K562 (cell line): ENCODE results near the gene RPS6KA4. TPM values are rescaled to one million over a fixed set of nuclear protein-coding genes. Genes with fewer than 3 reads are reported as not detected.

Experiments used
- ATAC-seq: fragments of 200-7000 bp; cut with Tn5 transposase; 3 replicates; pipeline ENCODE4 v1.9.1; 2020; ENCODE audit warnings: moderate library complexity
- Bru-seq: library from RNA; stranded (reverse); fragments of 400-500 nt; gene quantifications from one replicate; lab custom pipeline; 2021; lab: Mats Ljungman, UMichigan
- BruChase-seq, 2 experiments: library from RNA; stranded (reverse); fragments of 400-500 nt; gene quantifications; one replicate each; lab custom pipeline; 2021; lab: Mats Ljungman, UMichigan
- BruUV-seq: library from RNA; stranded (reverse); fragments of 400-500 nt; replicated peaks from 2 replicates; lab custom pipeline; 2021; lab: Mats Ljungman, UMichigan
- CTCF ChIA-PET: fragments of 300-600 bp; formaldehyde crosslinking; extraction: SDS; loops from one replicate; lab custom pipeline; 2021; ENCODE audit warnings: low intra/inter-chr PET ratio; lab: Yijun Ruan, JAX
- POLR2A ChIA-PET: fragments of 300-600, 350-650 bp; sonication (Branson Sonifier 250); formaldehyde crosslinking; extraction: SDS; loops from one replicate; lab custom pipeline; 2021; ENCODE audit warnings: antibody characterized with exemption, inconsistent platforms; lab: Yijun Ruan, JAX
- DNase-seq, 4 experiments: peaks; one replicate each; pipeline versions ENCODE4 v3.0.0 to v3.0.0-alpha.2; 2011 to 2018; ENCODE audit warnings: low spot score in 3 of 4, mixed read lengths in 3 of 4; ENCODE audit errors: extremely low read depth in 1 of 4
- FAIRE-seq: peaks from 2 replicates; lab custom pipeline; 2011; peaks lifted over from hg19 to GRCh38; lab: Jason Lieb, UNC
- H2AFZ ChIP-seq: 2 replicates; pipeline ENCODE4 v1.6.0; 2011; ENCODE audit warnings: low read depth, low read length, control low read depth, inconsistent platforms
- H3K27ac ChIP-seq: fragments of 200-600 bp; 3 replicates; pipeline ENCODE4 v1.8.0; 2011; ENCODE audit warnings: low read depth, mild to moderate bottlenecking, control low read depth, inconsistent platforms, low read length, moderate library complexity, mixed read lengths; ENCODE audit errors: extremely low read depth
- H3K27me3 ChIP-seq, 2 experiments: fragments of 300-600 bp in 1 of 2; 2 replicates in 1 of 2; 3 replicates in 1 of 2; pipeline versions ENCODE4 v1.6.0 to v1.8.0; 2011; ENCODE audit warnings: inconsistent platforms in 2 of 2, low read length in 2 of 2, mild to moderate bottlenecking in 1 of 2, mixed read lengths in 1 of 2, moderate library complexity in 1 of 2; ENCODE audit not compliant: control insufficient read depth in 2 of 2, insufficient read depth in 2 of 2
- H3K36me3 ChIP-seq: fragments of 300-600 bp; 3 replicates; pipeline ENCODE4 v1.8.0; 2011; ENCODE audit warnings: mild to moderate bottlenecking, low read length, inconsistent platforms; ENCODE audit not compliant: control insufficient read depth, insufficient read depth
- H3K4me1 ChIP-seq, 2 experiments: fragments of 200-600 bp in 1 of 2; replicated peaks in 1 of 2; 2 replicates in 1 of 2; 3 replicates in 1 of 2; pipeline versions ENCODE4 v1.5.1 to v1.8.0; 2011; ENCODE audit warnings: inconsistent platforms in 2 of 2, low read length in 2 of 2, mild to moderate bottlenecking in 1 of 2, mixed read lengths in 1 of 2, moderate library complexity in 1 of 2; ENCODE audit not compliant: control insufficient read depth in 2 of 2, insufficient read depth in 2 of 2
- H3K4me2 ChIP-seq: 2 replicates; pipeline ENCODE4 v1.6.1; 2011; ENCODE audit warnings: low read length, control low read depth, inconsistent platforms, mixed read lengths; ENCODE audit not compliant: insufficient read depth
- H3K4me3 ChIP-seq: fragments of 200-600 bp; sonication (generic), shearing (Covaris generic); 2 replicates; pipeline ENCODE4 v1.5.1; 2016; ENCODE audit warnings: control low read depth, inconsistent platforms
- H3K79me2 ChIP-seq: fragments of 200-600 bp; 3 replicates; pipeline ENCODE4 v1.8.0; 2011; ENCODE audit warnings: low read length, inconsistent platforms; ENCODE audit not compliant: control insufficient read depth, insufficient read depth
- H3K9ac ChIP-seq, 2 experiments: 2 replicates each; pipeline versions ENCODE4 v1.6.0 to v1.6.1; 2011; ENCODE audit warnings: low read depth in 2 of 2, low read length in 2 of 2, control low read depth in 1 of 2, inconsistent platforms in 1 of 2, mild to moderate bottlenecking in 1 of 2, mixed read lengths in 1 of 2; ENCODE audit not compliant: insufficient read depth in 1 of 2
- H3K9me1 ChIP-seq: one replicate; pipeline ENCODE4 v1.6.0; 2011; ENCODE audit warnings: inconsistent platforms, mild to moderate bottlenecking, low read length, moderate library complexity; ENCODE audit not compliant: control insufficient read depth, insufficient read depth
- H3K9me3 ChIP-seq: replicated peaks from 2 replicates; pipeline ENCODE4 v1.5.1; 2011; ENCODE audit warnings: low read depth, low read length, inconsistent platforms; ENCODE audit not compliant: control insufficient read depth, insufficient read depth
- H4K20me1 ChIP-seq: replicated peaks from 2 replicates; pipeline ENCODE4 v1.6.1; 2011; ENCODE audit warnings: low read length, inconsistent platforms, mixed read lengths; ENCODE audit not compliant: control insufficient read depth, insufficient read depth
- EP300 ChIP-seq: IDR thresholded peaks from 2 replicates; pipeline ENCODE4 v1.6.1; 2012; ENCODE audit warnings: low read length, improper control_type of control experiment
- FOXA3 ChIP-seq, 2 experiments: fragments of 450-650 bp in 1 of 2; sonication (generic) in 1 of 2; formaldehyde crosslinking; IDR thresholded peaks in 1 of 2; conservative IDR thresholded peaks in 1 of 2; 2 replicates each; pipeline versions ENCODE4 v1.4.0 to v1.8.0; 2020 to 2022; ENCODE audit warnings: mild to moderate bottlenecking in 2 of 2, missing genetic modification reagents in 1 of 2
- HNRNPH1 ChIP-seq: fragments of 200-400 bp; formaldehyde crosslinking; optimal IDR thresholded peaks from 2 replicates; pipeline ENCODE3; 2017; ENCODE audit warnings: low read depth, mild to moderate bottlenecking, low read length, moderate library complexity
- L3MBTL2 ChIP-seq: fragments of 450-650 bp; IDR thresholded peaks from 2 replicates; pipeline ENCODE4 v1.6.1; 2016; ENCODE audit warnings: mild to moderate bottlenecking, moderate library complexity
- MIER1 ChIP-seq: fragments of 450-650 bp; IDR thresholded peaks from 2 replicates; pipeline ENCODE4 v1.6.1; 2016; ENCODE audit warnings: antibody characterized with exemption, mild to moderate bottlenecking, low read depth
- NCOA1 ChIP-seq: fragments of 450-650 bp; IDR thresholded peaks from 2 replicates; pipeline ENCODE4 v1.6.1; 2016; ENCODE audit warnings: low read depth
- TAF15 ChIP-seq: fragments of 200-400 bp; formaldehyde crosslinking; IDR thresholded peaks from 2 replicates; pipeline ENCODE4 v1.6.1; 2017; ENCODE audit warnings: mild to moderate bottlenecking, low read depth, low read length, moderate library complexity
- ZFP30 ChIP-seq: fragments of 250-450 bp; sonication (Bioruptor Pico); IDR thresholded peaks from 2 replicates; pipeline ENCODE4 v1.8.0; 2022; ENCODE audit warnings: moderate library complexity, mild to moderate bottlenecking, inconsistent platforms, borderline replicate concordance
- ZNF224 ChIP-seq: sonication (generic); formaldehyde crosslinking; IDR thresholded peaks from 2 replicates; pipeline ENCODE4 v1.8.0; 2022; ENCODE audit warnings: mild to moderate bottlenecking, missing genetic modification reagents
- ZNF717 ChIP-seq: fragments of 250-450 bp; sonication (Bioruptor Pico); IDR thresholded peaks from 2 replicates; pipeline ENCODE4 v1.5.0; 2021
- ZSCAN29 ChIP-seq: fragments of 450-650 bp; IDR thresholded peaks from 2 replicates; pipeline ENCODE4 v1.6.1; 2017
- WGBS: fragments of 100-300 bp; shearing (Covaris generic); methylation state at CpG from one replicate; pipeline ENCODE4 v1.1.6; 2016; ENCODE audit warnings: low coverage, mixed read lengths; ENCODE audit not compliant: insufficient coverage; ENCODE audit errors: missing lambda C conversion rate; 5-methylcytosine and 5-hydroxymethylcytosine counted together
- in situ Hi-C: fragments of 300-500 bp; cut with MboI; formaldehyde crosslinking; loops from 4 replicates; pipeline ENCODE4 v1.15.0; 2018; ENCODE audit warnings: inconsistent platforms, mixed read lengths
- intact Hi-C: fragments of 100-400 bp; cut with micrococcal nuclease; formaldehyde crosslinking; loops from 2 replicates; pipeline ENCODE4 v1.14.2; 2022
- long read RNA-seq, 3 experiments: library from polyadenylated mRNA in 2 of 3; library from RNA in 1 of 3; unstranded in 2 of 3; stranded (forward) in 1 of 3; transcript quantifications; one replicate each; pipeline ENCODE4 v2.0.0, GENCODE V29; 2019 to 2022
- polyA minus RNA-seq, 3 experiments: library from RNA; depleted of rRNA, polyadenylated mRNA; stranded (reverse); fragments of >200 nt; gene quantifications; 2 replicates each; pipeline ENCODE4 v1.2.3, GENCODE V29; 2011
- polyA plus RNA-seq, 8 experiments: library from polyadenylated mRNA; depleted of rRNA in 4 of 8; stranded (reverse) in 5 of 8; unstranded in 3 of 8; fragments of >200 nt; fragmentation: Nextera tagmentation in 2 of 8; fragmentation: Illumina TruSeq in 1 of 8; extraction: Ambion mirVana in 2 of 8; extraction: Trizol in 1 of 8; gene quantifications; 2 replicates each; pipeline versions ENCODE4 v1.2.1 to v1.2.3, GENCODE V29; 2011 to 2014; ENCODE audit warnings: inconsistent platforms in 1 of 8, missing spikeins in 1 of 8
- total RNA-seq, 7 experiments: library from RNA; depleted of rRNA in 6 of 7; stranded (reverse); fragments of >200 nt in 6 of 7; fragmentation: Illumina TruSeq in 2 of 7; extraction: Trizol in 2 of 7; gene quantifications; 2 replicates each; pipeline versions ENCODE4 v1.2.1 to v1.2.3, GENCODE V29; 2011 to 2021; ENCODE audit warnings: low replicate concordance in 1 of 7
- TF ChIP-seq, protein P1 (sequence below): sonication (generic); formaldehyde crosslinking; IDR thresholded peaks from 2 replicates; pipeline ENCODE4 v1.9.0; 2022; ENCODE audit warnings: mild to moderate bottlenecking, missing genetic modification reagents
- TF ChIP-seq, protein P2 (sequence below), 2 experiments: fragments of 150-350 bp in 1 of 2; IDR thresholded peaks; 2 replicates each; pipeline ENCODE4 v1.6.1; 2012 to 2016; ENCODE audit warnings: low read depth in 2 of 2, low read length in 2 of 2, mild to moderate bottlenecking in 1 of 2, moderate library complexity in 1 of 2

The RPS6KA4 gene
- total RNA-seq (2011; cell fraction: chromatin; rRNA removed; ENCODE audit: low replicate concordance) = 33.5 and 109 TPM in 2 replicates
- total RNA-seq (2011; cell fraction: nucleolus; rRNA removed) = 69.5 and 71.5 TPM in 2 replicates
- total RNA-seq (2011; cell fraction: nucleoplasm; rRNA removed) = 35.5 and 40.0 TPM in 2 replicates
- total RNA-seq (2014; rRNA removed) (19.1 and 23.0 TPM in 2 replicates), total RNA-seq (2014; rRNA removed; fragmentation: Illumina TruSeq; extraction: Trizol) (4.5 and 7.2 TPM in 2 replicates), total RNA-seq (2015; rRNA removed; fragmentation: Illumina TruSeq; extraction: Trizol) (13.3 and 15.6 TPM in 2 replicates), total RNA-seq (2021) (20.4 and 23.8 TPM in 2 replicates), polyA plus RNA-seq (2011; rRNA removed) (9.8 and 12.0 TPM in 2 replicates), polyA plus RNA-seq (2014; fragmentation: Illumina TruSeq; extraction: Trizol) (6.7 and 10.2 TPM in 2 replicates), polyA plus RNA-seq (2014; fragmentation: Nextera tagmentation; extraction: Ambion mirVana) (under 1 TPM; 0.15 to 0.27 TPM), polyA plus RNA-seq (2014; rRNA removed) (16.0 and 17.3 TPM in 2 replicates), polyA minus RNA-seq (2011; rRNA and poly(A)+ RNA removed) (4.6 and 9.7 TPM in 2 replicates), Bru-seq, nascent RNA (percentile 64 among the genes with signal in this experiment), BruChase-seq, experiment 1, labeled RNA remaining after a 2-hour chase (percentile 63 among the genes with signal in this experiment), BruChase-seq, experiment 2, labeled RNA remaining after a 6-hour chase (percentile 69 among the genes with signal in this experiment)
- 8.3 and 20.1 TPM in 2 replicates for polyA plus RNA-seq (2011; cell fraction: cytosol; rRNA removed)
- 42.6 and 76.4 TPM in 2 replicates for polyA plus RNA-seq (2011; cell fraction: nucleus; rRNA removed)
- 16.0 and 24.3 TPM in 2 replicates for polyA plus RNA-seq (2012)
- polyA minus RNA-seq (2011; cell fraction: cytosol; rRNA and poly(A)+ RNA removed) = 13.5 and 19.8 TPM in 2 replicates
- 24.9 and 30.8 TPM in 2 replicates for polyA minus RNA-seq (2011; cell fraction: nucleus; rRNA and poly(A)+ RNA removed)
- long read RNA-seq, experiment 1, partial matches to known transcripts = 20 of 24 reads
- long read RNA-seq, experiment 1, other reads (novel, unspliced or antisense) = 3 of 24 reads
- long read RNA-seq, experiment 2, transcript RPS6KA4-201 (17 exons, 3,119 nt) = major isoform, 9 of 39 reads
- long read RNA-seq, experiment 2, partial matches to known transcripts = 13 of 39 reads
- long read RNA-seq, experiment 2, other reads (novel, unspliced or antisense) = 13 of 39 reads
- long read RNA-seq, experiment 3 = 0 reads

DNA sequence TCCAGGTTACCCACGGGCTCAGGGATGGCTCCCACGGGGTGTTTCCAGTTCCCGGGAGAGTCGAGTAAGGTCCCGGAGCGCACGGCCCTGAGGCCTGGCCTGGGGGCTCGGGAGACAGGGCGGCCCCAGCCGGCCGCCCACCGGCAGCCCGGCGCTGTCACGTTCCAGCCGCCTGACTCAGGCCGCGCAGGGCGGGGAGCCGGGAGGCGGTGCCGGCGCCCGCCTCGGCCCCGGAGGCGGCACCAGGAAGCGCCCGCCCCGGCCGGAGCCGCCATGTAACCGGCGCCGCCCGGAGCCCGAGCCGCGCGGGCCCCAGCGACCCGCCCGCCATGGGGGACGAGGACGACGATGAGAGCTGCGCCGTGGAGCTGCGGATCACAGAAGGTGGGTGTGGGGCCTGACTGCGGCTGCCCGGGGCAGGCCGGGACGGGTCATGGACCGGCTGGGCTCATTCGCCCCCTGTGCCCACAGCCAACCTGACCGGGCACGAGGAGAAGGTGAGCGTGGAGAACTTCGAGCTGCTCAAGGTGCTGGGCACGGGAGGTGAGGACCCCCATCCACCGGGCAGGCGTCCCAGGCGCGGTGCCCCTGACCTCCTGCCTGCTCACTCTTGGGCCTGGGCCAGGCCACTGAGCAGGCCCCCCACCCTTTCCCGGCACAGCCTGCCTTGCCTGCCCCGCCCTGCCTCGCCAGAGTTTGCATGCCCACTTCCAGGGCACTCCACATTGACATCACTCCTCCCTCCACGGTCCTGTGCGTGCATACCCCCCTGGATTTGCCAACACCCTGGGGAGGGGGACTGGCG is at the start of gene RPS6KA4:
TSS of gene RPS6KA4 (plus strand) at position 256 of the 805 bp plus-strand sequence. CDS start at position 330, 74 bp downstream.
- Histone ChIP-seq H3K4me2 (peak within 1 kb of the TSS; percentile 94), H3K36me3 (peaks cover 40% of the 10 kb centered on the region; the same call in 2 of the 3 replicates), H3K9me1 (peaks cover 3% of the 10 kb centered on the region), H3K9ac (peak within 1 kb of the TSS; percentile 88 to 97), H4K20me1 (no peaks in the 10 kb centered on the region), H3K4me3 (peak within 1 kb of the TSS; percentile 81), H3K4me1 (peaks cover 34 to 62% of the 10 kb centered on the region in 2 experiments), H2AFZ (peak within 1 kb of the TSS; percentile 95), H3K27me3 (no peaks in the 10 kb centered on the region), H3K79me2 (peaks cover 24% of the 10 kb centered on the region), H3K9me3 (no peaks in the 10 kb centered on the region), H3K27ac (peak within 1 kb of the TSS; percentile 91)
- ATAC-seq (peak; percentile 85), FAIRE-seq (no peak), DNase-seq (peak; percentile 80 to 92 (median 90))
- intact Hi-C loops = loop anchor here (5.0 kb wide), 7 partner anchors 48 to 288 kb away; partner anchors contain the start of genes FERMT3 and STIP1
- WGBS = 1% methylated on average over 41 of the region's 70 CpGs
- TSS peak; percentile 33 for BruUV-seq
- ChIA-PET POLR2A (interaction anchor here (0.6 to 1.3 kb wide), 4 partner anchors 8 to 294 kb away, joined by 3 to 5 read pairs (median 4); no protein-coding TSS in a partner anchor), CTCF (no interaction called here)
- in situ Hi-C loops = loop anchor here (5.0 kb wide), 1 partner anchor 298 kb away; no protein-coding TSS in a partner anchor
- TF ChIP-seq, protein P1, sequence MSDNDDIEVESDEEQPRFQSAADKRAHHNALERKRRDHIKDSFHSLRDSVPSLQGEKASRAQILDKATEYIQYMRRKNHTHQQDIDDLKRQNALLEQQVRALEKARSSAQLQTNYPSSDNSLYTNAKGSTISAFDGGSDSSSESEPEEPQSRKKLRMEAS (CRISPR knock-in tag) = peak; percentile 74
- TF ChIP-seq ZSCAN29 (no peak), ZNF717 (CRISPR knock-in tag) (no peak), FOXA3 (CRISPR knock-in tag; conservative IDR thresholded peaks at IDR 0.05 in 1 of 2, IDR thresholded peaks at IDR 0.05 in 1 of 2) (peak in 1 of 2 experiments; percentile 45; a peak in 1 of 4 replicates), MIER1 (no peak), HNRNPH1 (no peak), EP300 (no peak), L3MBTL2 (peak; percentile 74), ZNF224 (CRISPR knock-in tag) (no peak), TAF15 (no peak), ZFP30 (CRISPR knock-in tag) (no peak), NCOA1 (no peak)
- TF ChIP-seq, protein P2, sequence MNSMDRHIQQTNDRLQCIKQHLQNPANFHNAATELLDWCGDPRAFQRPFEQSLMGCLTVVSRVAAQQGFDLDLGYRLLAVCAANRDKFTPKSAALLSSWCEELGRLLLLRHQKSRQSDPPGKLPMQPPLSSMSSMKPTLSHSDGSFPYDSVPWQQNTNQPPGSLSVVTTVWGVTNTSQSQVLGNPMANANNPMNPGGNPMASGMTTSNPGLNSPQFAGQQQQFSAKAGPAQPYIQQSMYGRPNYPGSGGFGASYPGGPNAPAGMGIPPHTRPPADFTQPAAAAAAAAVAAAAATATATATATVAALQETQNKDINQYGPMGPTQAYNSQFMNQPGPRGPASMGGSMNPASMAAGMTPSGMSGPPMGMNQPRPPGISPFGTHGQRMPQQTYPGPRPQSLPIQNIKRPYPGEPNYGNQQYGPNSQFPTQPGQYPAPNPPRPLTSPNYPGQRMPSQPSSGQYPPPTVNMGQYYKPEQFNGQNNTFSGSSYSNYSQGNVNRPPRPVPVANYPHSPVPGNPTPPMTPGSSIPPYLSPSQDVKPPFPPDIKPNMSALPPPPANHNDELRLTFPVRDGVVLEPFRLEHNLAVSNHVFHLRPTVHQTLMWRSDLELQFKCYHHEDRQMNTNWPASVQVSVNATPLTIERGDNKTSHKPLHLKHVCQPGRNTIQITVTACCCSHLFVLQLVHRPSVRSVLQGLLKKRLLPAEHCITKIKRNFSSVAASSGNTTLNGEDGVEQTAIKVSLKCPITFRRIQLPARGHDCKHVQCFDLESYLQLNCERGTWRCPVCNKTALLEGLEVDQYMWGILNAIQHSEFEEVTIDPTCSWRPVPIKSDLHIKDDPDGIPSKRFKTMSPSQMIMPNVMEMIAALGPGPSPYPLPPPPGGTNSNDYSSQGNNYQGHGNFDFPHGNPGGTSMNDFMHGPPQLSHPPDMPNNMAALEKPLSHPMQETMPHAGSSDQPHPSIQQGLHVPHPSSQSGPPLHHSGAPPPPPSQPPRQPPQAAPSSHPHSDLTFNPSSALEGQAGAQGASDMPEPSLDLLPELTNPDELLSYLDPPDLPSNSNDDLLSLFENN (IDR thresholded peaks at IDR 0.05; ENCODE audit: low read depth in 2 of 2, low read length in 2 of 2) = no peak
